HG03571 (cell line): ENCODE measurements around the gene MIA2.
"Not testable (repeated sequence)": the region's sequence is repeated elsewhere in the genome, so short reads cannot be mapped to it uniquely, and the experiment has no call there.

Experiments
- ATAC-seq: cut with Tn5 transposase; IDR thresholded peaks from one replicate; pipeline ENCODE4 v1.9.1; 2021; ENCODE audit not compliant: unreplicated experiment

Gene MIA2, protein sequence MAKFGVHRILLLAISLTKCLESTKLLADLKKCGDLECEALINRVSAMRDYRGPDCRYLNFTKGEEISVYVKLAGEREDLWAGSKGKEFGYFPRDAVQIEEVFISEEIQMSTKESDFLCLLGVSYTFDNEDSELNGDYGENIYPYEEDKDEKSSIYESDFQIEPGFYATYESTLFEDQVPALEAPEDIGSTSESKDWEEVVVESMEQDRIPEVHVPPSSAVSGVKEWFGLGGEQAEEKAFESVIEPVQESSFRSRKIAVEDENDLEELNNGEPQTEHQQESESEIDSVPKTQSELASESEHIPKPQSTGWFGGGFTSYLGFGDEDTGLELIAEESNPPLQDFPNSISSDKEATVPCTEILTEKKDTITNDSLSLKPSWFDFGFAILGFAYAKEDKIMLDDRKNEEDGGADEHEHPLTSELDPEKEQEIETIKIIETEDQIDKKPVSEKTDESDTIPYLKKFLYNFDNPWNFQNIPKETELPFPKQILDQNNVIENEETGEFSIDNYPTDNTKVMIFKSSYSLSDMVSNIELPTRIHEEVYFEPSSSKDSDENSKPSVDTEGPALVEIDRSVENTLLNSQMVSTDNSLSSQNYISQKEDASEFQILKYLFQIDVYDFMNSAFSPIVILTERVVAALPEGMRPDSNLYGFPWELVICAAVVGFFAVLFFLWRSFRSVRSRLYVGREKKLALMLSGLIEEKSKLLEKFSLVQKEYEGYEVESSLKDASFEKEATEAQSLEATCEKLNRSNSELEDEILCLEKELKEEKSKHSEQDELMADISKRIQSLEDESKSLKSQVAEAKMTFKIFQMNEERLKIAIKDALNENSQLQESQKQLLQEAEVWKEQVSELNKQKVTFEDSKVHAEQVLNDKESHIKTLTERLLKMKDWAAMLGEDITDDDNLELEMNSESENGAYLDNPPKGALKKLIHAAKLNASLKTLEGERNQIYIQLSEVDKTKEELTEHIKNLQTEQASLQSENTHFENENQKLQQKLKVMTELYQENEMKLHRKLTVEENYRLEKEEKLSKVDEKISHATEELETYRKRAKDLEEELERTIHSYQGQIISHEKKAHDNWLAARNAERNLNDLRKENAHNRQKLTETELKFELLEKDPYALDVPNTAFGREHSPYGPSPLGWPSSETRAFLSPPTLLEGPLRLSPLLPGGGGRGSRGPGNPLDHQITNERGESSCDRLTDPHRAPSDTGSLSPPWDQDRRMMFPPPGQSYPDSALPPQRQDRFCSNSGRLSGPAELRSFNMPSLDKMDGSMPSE (N-terminal part only)

DNA sequence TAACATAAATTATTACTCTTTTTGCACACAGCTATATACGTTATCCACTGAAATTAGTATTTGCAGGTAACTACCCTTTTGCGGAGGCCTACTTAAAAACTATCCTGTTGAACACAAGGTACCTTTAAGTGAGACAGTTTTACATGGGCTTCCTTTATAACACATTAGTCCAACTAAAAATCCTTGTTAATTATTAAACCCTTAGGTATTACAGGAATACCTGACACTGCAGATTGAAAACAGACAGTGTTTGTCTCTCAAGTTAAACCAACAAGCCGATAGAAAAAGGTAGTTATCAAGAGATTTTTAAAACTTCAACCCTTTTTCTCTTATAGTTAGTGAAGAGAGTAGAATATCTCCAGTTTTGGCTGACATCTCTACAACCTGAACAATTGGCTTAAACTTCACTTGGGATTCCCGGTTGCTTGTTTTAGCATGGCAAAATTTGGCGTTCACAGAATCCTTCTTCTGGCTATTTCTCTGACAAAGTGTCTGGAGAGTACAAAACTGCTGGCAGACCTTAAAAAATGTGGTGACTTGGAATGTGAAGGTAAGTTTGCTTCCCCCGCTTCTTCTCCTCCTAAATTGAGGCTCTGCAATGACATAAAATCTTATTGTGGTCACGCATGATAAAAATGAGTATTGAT is at the start of gene MIA2:
Gene MIA2 (plus strand): TSS at position 236 of the 647 bp plus-strand sequence. CDS start 200 bp downstream, at position 436.
- no peak for ATAC-seq

DNA sequence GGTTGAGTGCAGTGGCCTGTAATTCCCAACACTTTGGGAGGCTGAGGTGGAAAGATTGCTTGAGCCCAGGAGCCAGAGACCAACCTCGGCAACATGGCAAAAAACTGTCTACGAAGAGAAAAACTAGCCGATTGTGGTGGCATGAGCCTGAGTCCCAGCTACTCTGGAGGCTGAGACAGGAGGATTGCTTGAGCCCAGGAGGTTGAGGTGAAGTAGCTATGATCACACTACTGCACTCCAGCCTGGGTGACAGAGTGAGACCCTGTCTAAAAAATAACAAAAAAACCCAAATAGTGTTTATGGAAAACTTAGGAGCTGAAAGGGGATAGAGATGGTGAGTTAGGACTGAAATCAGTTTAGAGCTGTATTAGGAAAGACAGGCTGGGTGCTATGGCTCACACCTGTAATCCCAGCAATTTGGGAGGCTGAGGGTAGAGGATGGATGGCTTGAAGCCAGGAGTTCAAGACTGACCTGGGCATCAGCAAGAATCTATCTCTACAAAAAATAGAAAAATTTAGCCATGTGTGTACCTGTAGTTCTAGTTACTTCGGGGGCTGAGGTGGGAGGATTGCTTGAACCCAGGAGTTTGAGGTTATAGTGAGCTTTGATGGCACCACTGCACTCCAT is 49.0 kb upstream of the MIA2 start:
- no peak for ATAC-seq

DNA sequence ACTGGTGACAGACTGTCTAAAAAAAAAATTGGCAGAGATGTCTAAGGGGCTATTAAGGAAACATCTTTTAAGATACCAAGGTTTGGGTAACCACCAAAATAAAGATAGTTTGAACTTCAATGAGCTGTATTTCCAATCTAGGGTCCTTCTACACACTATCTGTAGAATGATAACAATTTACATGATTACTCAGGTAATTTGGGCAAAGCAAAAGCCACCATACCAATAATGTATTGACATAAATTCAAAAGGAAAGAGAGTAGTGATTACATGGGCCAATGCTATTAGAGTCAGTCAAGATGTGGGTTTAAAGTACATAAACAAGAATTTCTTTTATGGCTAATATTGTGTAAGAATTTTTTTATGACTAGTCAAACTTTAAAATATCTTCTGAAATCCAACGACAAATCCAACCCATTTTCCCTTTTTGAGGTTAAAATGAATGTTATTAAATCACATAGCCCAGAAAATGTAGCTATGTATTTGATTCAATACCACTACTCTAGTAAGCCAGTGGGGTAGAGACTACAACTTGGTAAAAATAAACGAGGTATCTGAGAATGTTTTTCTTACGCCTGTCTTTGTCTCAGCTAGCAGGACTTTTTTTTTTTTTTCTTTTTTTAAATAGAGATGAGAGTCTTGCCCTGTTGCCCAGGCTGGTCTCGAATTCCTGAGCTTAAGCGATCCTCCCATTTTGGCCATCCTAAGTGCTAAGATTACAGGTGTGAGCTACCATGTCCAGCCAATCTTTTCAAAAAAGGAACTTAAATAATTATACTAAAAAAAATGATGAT is 48.3 kb upstream of the MIA2 start:
- ATAC-seq = no peak

DNA sequence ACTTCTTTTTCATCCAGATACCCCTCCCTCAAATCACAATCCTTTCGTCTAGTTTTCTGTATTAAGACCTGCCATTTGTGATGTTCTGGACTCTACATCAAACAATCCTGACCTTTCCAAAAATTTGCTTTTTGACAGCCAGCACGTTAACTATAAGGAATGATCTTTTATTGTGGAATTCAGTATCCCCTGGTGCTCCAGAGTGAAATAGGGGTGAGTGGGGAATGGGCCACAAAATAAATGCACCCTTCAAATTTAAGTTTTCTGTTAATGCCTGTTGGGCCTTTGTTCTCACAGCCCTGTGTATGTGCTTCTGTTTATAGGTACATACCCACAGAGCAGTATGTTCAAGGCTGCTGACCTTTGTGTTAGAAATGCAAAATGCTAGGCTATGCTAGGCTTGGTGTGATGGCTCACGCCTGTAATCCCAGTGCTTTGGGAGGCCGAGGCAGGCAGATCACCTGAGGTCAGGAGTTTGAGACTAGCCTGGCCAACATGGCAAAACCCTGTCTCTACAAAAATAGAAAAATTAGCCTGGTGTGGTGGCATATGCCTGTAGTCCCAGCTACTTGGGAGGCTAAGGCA is 46.7 kb upstream of the MIA2 start:
- ATAC-seq = no peak

DNA sequence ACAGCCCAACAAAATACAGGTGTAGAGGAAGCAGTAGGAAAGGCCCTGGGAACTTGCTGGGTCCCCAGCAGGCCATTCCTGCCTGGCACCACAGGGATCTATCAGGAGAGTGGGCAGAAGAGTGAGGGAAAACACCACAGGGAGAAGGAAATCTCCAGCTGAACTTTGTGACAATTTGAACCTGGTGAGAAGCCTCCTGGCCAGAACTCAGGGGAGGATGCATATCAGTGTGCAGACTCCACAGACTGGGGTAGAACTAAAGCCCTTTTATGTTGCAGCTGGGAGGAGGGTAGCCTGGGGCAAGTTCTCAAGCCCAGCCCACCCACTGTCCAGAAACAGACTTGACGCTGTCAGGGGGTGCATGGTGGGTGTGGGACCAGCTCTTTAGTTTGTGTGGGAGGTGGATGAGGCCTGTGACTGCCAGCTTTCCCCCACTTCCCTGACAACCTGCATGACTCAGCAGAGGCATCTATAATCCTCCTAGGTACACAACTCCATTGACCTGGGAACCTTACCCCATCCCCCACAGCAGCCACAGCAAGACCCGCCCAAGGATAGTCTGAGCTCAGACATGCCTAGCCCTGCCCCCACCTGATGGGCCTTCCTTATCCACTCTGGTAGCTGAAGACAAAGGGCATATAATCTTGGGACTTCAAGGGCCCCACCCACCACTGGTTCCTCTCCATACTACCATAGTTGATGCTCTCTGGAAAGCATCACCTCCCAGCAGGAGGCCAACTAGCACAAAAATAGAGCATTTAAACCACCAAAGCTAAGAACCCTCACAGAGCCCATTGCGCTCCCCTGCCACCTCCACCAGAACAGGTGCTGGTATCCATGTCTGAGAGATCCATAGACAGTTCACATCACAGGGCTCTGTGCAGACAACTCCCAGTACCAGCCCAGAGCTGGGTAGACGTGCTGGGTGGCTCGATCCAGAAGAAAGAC is 29.8 kb upstream of the MIA2 start:
- ATAC-seq = no peak

DNA sequence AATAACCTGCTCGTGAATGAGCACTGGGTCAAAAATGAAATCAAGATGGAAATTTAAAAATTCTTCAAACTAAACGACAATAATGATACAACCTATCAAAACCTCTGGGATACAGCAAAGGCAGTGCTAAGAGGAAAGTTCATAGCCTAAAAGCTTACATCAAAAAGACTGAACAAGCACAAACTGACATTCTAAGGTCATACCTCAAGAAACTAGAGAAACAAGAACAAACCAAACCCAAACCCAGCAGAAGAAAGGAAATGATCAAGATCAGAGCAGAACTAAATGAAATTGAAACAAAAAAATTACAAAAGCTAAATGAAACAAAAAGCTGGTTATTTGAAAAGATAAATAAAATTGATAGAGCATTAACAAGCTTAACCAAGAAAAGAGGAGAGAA is 26.3 kb upstream of the MIA2 start:
- not testable (repeated sequence) for ATAC-seq

DNA sequence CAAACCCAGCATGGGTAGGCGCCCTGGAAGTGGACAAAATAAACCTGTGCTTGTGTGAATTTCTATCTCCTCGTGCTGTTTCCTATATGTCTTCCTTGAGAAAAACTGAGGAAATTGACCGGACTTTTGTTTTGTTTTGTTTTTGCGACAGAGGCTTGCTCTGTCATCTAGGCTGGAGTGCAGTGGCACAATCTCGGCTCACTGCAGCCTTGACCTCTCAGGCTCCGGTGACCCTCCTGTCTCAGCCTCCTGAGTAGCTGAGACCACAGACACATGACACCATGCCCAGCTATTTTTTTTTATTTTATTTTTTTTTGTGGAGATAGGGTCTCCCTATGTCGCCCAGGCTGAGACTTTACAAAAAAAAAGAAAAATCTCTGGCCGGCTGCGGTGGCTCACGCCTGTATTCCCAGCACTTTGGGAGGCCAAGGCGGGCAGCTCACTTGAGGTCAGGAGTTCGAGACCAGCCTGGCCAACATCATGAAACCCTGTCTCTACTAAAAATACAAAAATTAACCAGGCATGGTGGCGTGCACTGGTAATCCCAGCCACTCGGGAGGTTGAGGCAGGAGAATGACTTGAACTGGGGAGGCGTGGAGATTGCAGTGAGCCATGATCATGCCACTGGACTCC is 22.5 kb upstream of the MIA2 start:
- ATAC-seq = no peak

DNA sequence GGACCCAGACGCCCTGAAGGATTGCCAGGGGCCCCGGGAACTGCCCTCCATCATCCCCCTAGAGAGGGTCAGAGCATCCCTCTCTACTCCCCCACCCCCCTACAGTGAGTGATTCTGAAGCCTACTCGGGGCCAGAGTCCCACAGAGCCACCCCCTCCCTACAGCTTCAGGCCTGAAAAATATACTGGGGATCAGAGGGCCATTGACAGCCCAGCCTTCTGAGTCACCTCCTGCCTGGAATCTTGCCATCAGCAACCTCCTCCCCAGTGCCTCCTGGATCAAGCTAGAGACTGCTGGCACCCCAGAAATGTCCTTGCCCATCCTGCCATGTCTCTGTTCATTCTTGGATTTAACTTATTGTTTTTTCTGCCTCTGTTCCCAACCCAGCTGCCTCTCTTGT is 21.7 kb upstream of the MIA2 start:
- ATAC-seq = no peak

DNA sequence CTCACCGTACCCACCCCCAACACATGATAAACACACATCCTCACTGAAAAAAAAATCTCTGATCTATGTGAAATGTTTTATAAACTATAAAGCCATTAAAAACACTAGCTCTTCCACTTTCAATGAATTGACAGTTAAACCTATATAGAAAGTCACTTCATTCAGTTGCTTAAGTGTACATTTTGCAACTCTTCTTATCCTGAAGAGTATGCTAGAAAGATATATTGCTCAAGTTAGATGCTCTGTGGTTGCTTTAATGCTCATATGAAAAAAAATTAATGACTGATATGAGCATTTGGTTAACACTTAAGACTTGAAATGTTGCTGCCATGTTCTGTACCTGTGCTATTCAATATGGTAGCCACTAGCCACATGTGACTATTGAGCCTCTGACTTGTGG is 21.0 kb upstream of the MIA2 start:
- ATAC-seq = no peak

DNA sequence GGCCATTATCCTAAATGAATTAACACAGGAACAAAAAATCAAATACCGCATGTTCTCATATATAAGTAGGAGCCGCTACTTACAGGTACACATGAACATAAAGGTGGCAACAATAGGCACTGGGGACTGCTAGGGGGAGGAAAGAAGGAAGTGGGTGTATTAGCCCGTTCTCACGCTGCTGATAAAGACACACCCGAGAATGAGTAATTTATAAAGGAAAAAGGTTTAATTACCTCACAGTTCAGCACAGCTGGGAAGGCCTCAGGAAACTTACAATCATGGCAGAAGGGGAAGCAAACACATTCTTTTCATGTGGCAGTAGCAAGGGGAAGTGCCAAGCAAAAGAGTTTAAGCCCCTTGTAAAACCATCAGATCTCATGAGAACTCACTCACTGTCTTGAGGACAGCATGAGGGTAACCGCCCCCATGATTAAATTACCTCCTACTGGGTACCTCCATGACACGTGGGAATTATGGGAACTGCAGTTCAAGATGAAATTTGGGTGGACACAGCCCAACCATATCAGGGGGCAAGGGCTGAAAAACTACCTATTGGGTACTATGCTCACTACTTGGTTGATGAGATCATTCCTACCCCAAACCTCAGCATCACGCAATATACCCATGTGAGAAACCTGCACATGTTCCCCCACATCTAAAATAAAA is 16.4 kb upstream of the MIA2 start:
- no peak for ATAC-seq

DNA sequence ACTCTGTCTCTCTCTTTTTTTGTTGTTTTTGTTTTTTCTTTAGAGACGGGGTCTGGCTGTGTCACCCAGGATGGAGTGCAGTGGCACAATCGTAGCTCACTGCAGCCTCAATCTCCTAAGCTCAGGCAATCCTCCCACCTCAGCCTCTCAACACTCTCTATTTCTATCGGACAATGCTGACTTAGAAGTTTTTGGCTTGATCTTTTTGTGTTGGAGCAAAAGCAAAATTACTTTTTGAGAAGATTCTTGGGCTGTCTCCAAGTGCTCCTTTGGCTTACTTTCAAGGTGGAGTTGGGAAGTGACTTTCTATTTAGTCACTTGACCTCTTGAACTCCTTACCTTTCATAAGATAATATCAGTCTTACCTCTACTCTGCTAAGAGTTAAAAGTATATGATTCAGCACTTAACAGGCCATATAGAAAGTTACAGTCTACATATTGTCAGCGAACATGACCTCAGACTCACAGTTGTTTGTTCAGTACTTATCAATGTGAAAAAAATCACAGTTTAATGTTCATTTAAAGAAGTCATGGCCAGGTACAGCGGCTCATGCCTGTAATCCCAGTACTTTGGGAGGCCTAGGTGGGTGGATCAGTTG is 15.4 kb upstream of the MIA2 start:
- no peak for ATAC-seq

DNA sequence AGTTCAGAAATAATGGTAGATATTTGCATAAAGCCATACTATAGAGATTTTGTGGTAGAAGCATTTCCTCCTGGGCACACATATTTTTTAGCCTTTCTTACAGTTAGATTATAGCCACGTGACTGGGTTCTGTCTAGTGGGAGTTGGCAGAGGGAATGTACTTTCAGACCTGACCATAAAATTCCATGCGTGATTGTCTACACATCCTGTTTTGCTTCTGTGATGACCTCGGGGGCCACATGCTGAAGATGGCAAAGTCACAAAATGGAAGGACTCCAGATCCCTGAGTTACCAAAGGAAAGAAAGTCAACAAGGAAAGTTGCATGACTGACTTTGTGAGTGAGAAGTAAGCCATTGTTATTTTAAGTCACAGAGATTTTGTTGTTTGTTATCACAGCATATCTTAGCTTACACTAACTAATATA is 14.6 kb upstream of the MIA2 start:
- ATAC-seq = no peak

DNA sequence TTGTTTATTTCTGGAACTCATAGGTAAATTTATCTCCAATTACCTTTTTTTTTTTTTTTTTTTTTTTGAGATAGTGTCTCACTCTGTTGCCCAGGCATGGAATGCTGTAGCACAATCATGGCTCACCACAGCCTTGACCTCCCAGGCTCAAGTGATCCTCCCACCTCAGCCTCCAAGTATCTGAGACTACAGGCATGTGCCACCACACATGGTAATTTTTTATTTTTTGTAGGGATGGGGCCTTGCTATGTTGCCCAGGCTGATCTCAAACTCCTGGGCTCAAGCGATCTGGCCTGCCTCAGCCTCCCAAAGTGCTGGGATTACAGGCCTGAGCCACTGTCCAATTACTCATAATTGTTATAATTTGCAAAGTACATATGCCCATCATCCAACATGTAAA is 13.2 kb upstream of the MIA2 start:
- not testable (repeated sequence) for ATAC-seq

DNA sequence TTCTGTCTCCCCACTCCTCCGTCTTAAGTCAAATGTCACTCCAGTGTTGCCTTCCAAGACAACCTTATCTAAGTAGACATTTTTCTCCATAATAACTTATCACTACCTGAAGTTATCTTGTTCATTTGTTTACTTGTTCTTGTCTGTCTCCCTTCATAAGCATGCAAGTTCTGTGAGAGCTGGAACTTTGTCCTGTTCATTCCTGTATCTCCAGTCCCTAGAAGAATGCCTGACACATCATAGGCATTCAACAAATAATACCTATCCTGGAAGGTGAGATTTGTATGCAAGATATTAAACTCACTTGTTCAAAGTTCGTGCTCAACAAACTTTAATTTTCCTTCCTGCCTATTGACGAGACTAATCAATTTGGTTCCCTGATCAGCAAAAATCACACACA is 5.7 kb upstream of the MIA2 start:
- ATAC-seq = no peak

DNA sequence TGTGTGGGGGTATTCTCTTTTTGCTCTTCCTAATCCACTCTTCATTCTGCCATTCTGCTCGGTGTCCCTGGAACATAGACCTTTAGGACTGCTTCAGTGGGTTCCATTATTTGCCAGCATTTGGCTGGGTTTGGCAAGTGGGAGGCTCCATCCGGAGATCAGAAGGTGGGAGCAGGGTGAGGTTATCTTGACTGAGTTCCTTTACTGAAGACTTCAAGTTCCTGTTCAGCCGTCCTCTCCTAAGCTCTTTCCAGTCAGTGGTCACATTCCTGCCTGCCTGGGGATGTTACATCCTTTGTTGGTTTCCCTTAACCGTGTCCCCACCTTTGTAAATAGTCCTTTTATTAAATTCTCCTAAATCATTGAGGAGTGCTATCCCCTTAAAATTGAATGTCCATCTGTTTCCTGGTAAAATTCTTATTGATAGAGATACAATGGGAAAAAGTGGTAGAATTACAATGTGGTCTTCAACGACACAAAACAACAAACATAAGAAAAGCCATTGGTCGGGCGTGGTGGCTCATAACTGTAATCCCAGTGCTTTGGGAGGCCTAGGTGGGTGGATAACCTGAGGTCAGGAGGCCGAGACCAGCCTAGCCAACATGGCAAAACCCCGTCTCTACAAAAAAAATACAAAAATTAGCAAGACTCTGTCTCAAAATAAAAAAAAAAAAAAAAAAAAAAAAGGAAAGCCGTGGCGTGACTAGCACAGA is 5.0 kb upstream of the MIA2 start:
- no peak for ATAC-seq

DNA sequence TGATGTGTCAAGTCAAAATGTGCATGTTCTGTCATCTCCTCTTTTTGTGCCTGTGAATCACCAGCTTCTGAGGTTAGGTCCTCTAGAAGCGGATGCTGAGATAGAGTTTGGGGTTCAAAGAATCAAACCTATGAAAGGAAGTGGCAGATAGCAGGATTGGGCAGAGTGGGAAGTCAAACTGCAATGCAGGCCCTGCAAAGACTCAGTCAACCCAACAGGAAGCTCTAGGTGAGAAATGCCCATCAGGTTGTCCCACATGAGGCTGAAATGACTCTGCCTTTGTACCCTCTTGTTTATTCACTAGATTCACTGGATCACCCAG is 4.5 kb upstream of the MIA2 start:
- ATAC-seq = no peak
